Smooth muscle cell (in vitro differentiated cells): Measurements from ENCODE around the gene KRT40. TPM values are rescaled to one million over a fixed set of nuclear protein-coding genes. Genes with fewer than 3 reads are reported as not detected.

Experiments used
- DNase-seq: peaks from one replicate; lab custom pipeline; 2025; ENCODE audit not compliant: unreplicated experiment; lab: John Stamatoyannopoulos, UW
- H2AFZ ChIP-seq: fragments of 200-600 bp; sonication (generic); 2 replicates; pipeline ENCODE4 v1.6.0; 2016; ENCODE audit warnings: antibody characterized with exemption, low read depth, mild to moderate bottlenecking
- H3F3A ChIP-seq: fragments of 200-600 bp; sonication (generic); 2 replicates; pipeline ENCODE4 v1.6.0; 2017; ENCODE audit warnings: antibody characterized with exemption, low read depth
- H3K27ac ChIP-seq: fragments of 200-600 bp; sonication (generic); 2 replicates; pipeline ENCODE4 v1.5.1; 2016; ENCODE audit warnings: low read depth, mild to moderate bottlenecking
- H3K27me3 ChIP-seq: fragments of 200-600 bp; sonication (generic); 2 replicates; pipeline ENCODE4 v1.6.1; 2016; ENCODE audit warnings: low read depth, mild to moderate bottlenecking
- H3K36me3 ChIP-seq: fragments of 200-600 bp; sonication (generic); 2 replicates; pipeline ENCODE4 v1.5.1; 2016; ENCODE audit warnings: low read depth
- H3K4me1 ChIP-seq: fragments of 200-600 bp; sonication (generic); 2 replicates; pipeline ENCODE4 v1.5.1; 2016; ENCODE audit warnings: low read depth
- H3K4me2 ChIP-seq: fragments of 200-600 bp; sonication (generic); 2 replicates; pipeline ENCODE4 v1.6.0; 2016; ENCODE audit warnings: mild to moderate bottlenecking
- H3K4me3 ChIP-seq: fragments of 200-600 bp; sonication (generic); 2 replicates; pipeline ENCODE4 v1.5.1; 2016; ENCODE audit warnings: mild to moderate bottlenecking
- H3K79me2 ChIP-seq: fragments of 200-600 bp; sonication (generic); 2 replicates; pipeline ENCODE4 v1.6.0; 2016; ENCODE audit warnings: low read depth, mild to moderate bottlenecking
- H3K9ac ChIP-seq: fragments of 200-600 bp; sonication (generic); 2 replicates; pipeline ENCODE4 v1.6.0; 2016; ENCODE audit warnings: low read depth
- H3K9me3 ChIP-seq: fragments of 200-600 bp; sonication (generic); replicated peaks from 2 replicates; pipeline ENCODE4 v1.5.1; 2016; ENCODE audit warnings: low read depth
- H4K20me1 ChIP-seq: fragments of 200-600 bp; sonication (generic); 2 replicates; pipeline ENCODE4 v1.6.0; 2016; ENCODE audit warnings: low read depth
- WGBS: methylation state at CpG from one replicate; pipeline ENCODE4 v1.1.7; 2016; ENCODE audit warnings: low lambda C conversion rate; 5-methylcytosine and 5-hydroxymethylcytosine counted together
- polyA plus RNA-seq: library from polyadenylated mRNA; unstranded; fragments of >200 nt; fragmentation: Nextera tagmentation; extraction: Ambion mirVana; gene quantifications from 2 replicates; pipeline ENCODE4 v1.2.1, GENCODE V29; 2016
- total RNA-seq: library from RNA; depleted of rRNA; stranded (reverse); fragments of >200 nt; gene quantifications from 2 replicates; pipeline ENCODE4 v1.2.3, GENCODE V29; 2014
- TF ChIP-seq, protein P1 (sequence below): fragments of 200-600 bp; sonication (generic); IDR thresholded peaks from 2 replicates; pipeline ENCODE4 v1.5.1; 2017; ENCODE audit warnings: borderline replicate concordance, mild to moderate bottlenecking, antibody characterized with exemption; ENCODE audit not compliant: insufficient read depth, poor library complexity, severe bottlenecking

Gene KRT40
- total and polyA plus RNA-seq, 2 experiments from 2014 or later: not detected

DNA sequence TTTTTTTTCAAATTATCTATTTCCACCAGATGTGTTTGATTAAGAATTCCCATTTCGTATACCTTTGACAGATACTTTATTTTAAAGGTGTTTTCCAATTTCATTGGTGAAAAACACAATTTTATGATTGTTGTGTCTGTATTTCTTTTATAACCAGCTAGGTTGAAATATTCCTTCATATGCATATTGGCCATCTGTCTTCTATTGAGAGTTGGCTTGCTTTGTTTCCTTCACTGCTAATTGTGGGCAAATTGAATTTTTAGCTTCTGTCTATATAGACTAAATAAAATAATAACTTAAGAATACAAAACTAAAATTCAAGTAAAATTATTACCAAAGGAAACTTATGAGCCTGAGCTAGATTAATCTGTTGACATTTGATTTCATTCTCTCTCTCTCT, 11.0 kb upstream of the KRT40 start:
- peaks cover 19% of the 10 kb centered on the region for H3K27me3 ChIP-seq
- no peaks in the 10 kb centered on the region for H3K4me1 ChIP-seq
- no peaks in the 10 kb centered on the region for H4K20me1 ChIP-seq
- H3K9me3 ChIP-seq: no peaks in the 10 kb centered on the region
- no peaks in the 10 kb centered on the region for H3K36me3 ChIP-seq
- H3F3A ChIP-seq: no peaks in the 10 kb centered on the region
- DNase-seq: no peak
- WGBS: 0% methylated on average over 1 of the region's 1 CpG
- TF ChIP-seq, protein P1, sequence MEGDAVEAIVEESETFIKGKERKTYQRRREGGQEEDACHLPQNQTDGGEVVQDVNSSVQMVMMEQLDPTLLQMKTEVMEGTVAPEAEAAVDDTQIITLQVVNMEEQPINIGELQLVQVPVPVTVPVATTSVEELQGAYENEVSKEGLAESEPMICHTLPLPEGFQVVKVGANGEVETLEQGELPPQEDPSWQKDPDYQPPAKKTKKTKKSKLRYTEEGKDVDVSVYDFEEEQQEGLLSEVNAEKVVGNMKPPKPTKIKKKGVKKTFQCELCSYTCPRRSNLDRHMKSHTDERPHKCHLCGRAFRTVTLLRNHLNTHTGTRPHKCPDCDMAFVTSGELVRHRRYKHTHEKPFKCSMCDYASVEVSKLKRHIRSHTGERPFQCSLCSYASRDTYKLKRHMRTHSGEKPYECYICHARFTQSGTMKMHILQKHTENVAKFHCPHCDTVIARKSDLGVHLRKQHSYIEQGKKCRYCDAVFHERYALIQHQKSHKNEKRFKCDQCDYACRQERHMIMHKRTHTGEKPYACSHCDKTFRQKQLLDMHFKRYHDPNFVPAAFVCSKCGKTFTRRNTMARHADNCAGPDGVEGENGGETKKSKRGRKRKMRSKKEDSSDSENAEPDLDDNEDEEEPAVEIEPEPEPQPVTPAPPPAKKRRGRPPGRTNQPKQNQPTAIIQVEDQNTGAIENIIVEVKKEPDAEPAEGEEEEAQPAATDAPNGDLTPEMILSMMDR: no peak
- H2AFZ ChIP-seq: no peak overlapping the region
- H3K4me2 ChIP-seq: no peak overlapping the region
- no peaks in the 10 kb centered on the region for H3K79me2 ChIP-seq
- no peak overlapping the region for H3K9ac ChIP-seq
- no peak overlapping the region for H3K4me3 ChIP-seq
- no peak overlapping the region for H3K27ac ChIP-seq

DNA sequence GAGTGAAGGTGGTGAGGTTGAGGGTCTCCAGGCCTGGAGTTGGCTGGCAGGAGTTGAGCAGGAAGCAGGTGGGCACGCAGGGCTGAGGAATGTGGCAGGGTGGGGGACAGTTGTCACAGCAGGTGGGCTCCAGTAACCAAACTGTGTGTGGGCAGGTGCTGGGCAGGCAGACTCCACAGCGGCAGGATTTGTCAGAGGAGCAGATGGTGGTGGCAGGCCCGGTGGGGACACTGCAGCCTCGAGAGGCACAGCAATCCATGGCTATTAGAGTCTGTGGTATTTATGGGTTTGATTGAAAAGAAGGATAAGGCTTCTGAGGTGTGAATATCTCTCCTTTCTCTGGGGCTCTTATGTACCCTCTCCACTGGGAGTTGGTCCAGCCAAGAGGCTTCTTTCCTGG, 9.7 kb upstream of the KRT40 start, which contains the start of gene KRTAP3-3:
Gene KRTAP3-3 (minus strand): TSS at position 326 of the 400 bp plus-strand sequence. CDS start 67 bp downstream, at position 259.
- TF ChIP-seq, protein P1: no peak
- Histone ChIP-seq H3F3A (no peaks in the 10 kb centered on the region), H3K79me2 (no peaks in the 10 kb centered on the region), H4K20me1 (no peaks in the 10 kb centered on the region), H2AFZ (no peak within 1 kb of the TSS), H3K27ac (no peak within 1 kb of the TSS), H3K4me2 (no peak within 1 kb of the TSS), H3K4me1 (no peaks in the 10 kb centered on the region), H3K27me3 (peaks cover 19% of the 10 kb centered on the region), H3K9me3 (no peaks in the 10 kb centered on the region), H3K9ac (no peak within 1 kb of the TSS), H3K36me3 (no peaks in the 10 kb centered on the region), H3K4me3 (no peak within 1 kb of the TSS)
- 50% methylated on average over 4 of the region's 4 CpGs for WGBS
- no peak for DNase-seq

DNA sequence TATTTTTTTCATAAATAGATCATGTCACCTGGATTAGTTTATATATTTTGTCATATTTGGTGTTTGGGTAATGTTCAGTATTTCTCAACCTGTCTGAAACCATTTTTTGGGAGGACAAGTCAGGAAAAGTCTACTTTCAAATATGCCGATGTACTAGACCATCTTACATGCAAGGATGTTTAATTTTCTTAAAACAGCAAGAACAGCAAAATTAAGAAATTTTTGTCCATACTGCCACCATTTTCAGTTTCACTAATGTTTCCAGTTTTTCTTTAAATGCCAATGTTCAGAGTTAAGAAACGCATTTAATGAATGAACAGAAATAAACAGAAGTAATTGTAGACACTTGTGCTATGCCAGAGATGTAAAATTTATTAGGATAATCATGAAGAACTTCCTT, 9.0 kb upstream of the KRT40 start:
- H3K79me2 ChIP-seq: no peaks in the 10 kb centered on the region
- H3K9me3 ChIP-seq: no peaks in the 10 kb centered on the region
- no peaks in the 10 kb centered on the region for H3K4me1 ChIP-seq
- H3K27ac ChIP-seq: no peak overlapping the region
- no peaks in the 10 kb centered on the region for H3K36me3 ChIP-seq
- H3K4me3 ChIP-seq: no peak overlapping the region
- H3K27me3 ChIP-seq: peaks cover 18% of the 10 kb centered on the region
- no peaks in the 10 kb centered on the region for H4K20me1 ChIP-seq
- TF ChIP-seq, protein P1: no peak
- no peak overlapping the region for H3K9ac ChIP-seq
- WGBS: 95% methylated on average over 2 of the region's 2 CpGs
- no peak overlapping the region for H3K4me2 ChIP-seq
- H2AFZ ChIP-seq: no peak overlapping the region
- DNase-seq: no peak
- no peaks in the 10 kb centered on the region for H3F3A ChIP-seq

- no peaks in the 10 kb centered on the region for H3K79me2 ChIP-seq
- no peaks in the 10 kb centered on the region for H3K4me1 ChIP-seq
- peaks cover 14% of the 10 kb centered on the region for H3K27me3 ChIP-seq
- H3K4me3 ChIP-seq: no peak overlapping the region
- no peak overlapping the region for H3K9ac ChIP-seq
- no peaks in the 10 kb centered on the region for H4K20me1 ChIP-seq
- H3K27ac ChIP-seq: no peak overlapping the region
- H3K36me3 ChIP-seq: no peaks in the 10 kb centered on the region
- no peak overlapping the region for H3K4me2 ChIP-seq
- H3F3A ChIP-seq: no peaks in the 10 kb centered on the region
- DNase-seq: no peak
- no peaks in the 10 kb centered on the region for H3K9me3 ChIP-seq
- 93% methylated on average over 3 of the region's 3 CpGs for WGBS
- H2AFZ ChIP-seq: no peak overlapping the region
- TF ChIP-seq, protein P1: no peak
Measured at GRCh38 chr17:40992666-40993065, 8.5 kb upstream of the KRT40 start.
